Measurements from ENCODE around the gene RNF11.
"Not testable (repeated sequence)": the region's sequence is repeated elsewhere in the genome, so short reads cannot be mapped to it uniquely, and the experiment has no call there.

DNA sequence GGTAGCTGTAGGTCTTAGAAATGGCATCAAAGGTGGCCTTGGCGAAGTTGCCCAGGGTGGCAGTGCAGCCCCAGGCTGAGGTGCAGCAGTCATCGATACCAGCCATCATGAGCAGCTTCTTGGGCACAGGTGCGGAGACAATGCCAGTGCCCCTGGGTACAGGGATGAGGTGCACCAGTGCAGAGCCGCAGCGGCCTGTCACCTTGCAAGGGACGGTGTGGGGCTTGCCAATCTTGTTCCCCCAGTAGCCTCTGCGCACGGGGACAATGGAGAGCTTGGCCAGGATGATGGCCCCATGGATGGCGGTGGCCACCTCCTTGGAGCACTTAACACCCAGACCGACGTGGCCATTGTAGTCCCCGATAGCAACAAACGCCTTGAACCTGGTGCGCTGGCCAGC is 14.7 kb downstream of the RNF11 start:
- TF ChIP-seq EP300, POLR2A (IDR thresholded peaks at IDR 0.05): not testable (repeated sequence)
- TF ChIP-seq, protein P1, sequence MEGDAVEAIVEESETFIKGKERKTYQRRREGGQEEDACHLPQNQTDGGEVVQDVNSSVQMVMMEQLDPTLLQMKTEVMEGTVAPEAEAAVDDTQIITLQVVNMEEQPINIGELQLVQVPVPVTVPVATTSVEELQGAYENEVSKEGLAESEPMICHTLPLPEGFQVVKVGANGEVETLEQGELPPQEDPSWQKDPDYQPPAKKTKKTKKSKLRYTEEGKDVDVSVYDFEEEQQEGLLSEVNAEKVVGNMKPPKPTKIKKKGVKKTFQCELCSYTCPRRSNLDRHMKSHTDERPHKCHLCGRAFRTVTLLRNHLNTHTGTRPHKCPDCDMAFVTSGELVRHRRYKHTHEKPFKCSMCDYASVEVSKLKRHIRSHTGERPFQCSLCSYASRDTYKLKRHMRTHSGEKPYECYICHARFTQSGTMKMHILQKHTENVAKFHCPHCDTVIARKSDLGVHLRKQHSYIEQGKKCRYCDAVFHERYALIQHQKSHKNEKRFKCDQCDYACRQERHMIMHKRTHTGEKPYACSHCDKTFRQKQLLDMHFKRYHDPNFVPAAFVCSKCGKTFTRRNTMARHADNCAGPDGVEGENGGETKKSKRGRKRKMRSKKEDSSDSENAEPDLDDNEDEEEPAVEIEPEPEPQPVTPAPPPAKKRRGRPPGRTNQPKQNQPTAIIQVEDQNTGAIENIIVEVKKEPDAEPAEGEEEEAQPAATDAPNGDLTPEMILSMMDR (IDR thresholded peaks at IDR 0.05): not testable (repeated sequence)

All from sigmoid colon (tissue), 4 donors.